PC-9 (cell line): ENCODE data around the gene RRP12. TPM values are rescaled to one million over a fixed set of nuclear protein-coding genes. Genes with fewer than 3 reads are reported as not detected.
A peak's percentile ranks its signal among the peaks of the same experiment; 100 is the strongest.

Experiments
- BruUV-seq: library from RNA; stranded (reverse); fragments of 400-500 nt; replicated peaks from 2 replicates; lab custom pipeline; 2021; lab: Mats Ljungman, UMichigan
- CTCF ChIA-PET: fragments of 300-600 bp; sonication (Branson Sonifier 250); formaldehyde crosslinking; loops from one replicate; lab custom pipeline; 2022; ENCODE audit warnings: antibody characterized with exemption; lab: Charles Lee
- POLR2A ChIA-PET: fragments of 300-600 bp; sonication (Branson Sonifier 250); formaldehyde crosslinking; loops from one replicate; lab custom pipeline; 2022; ENCODE audit warnings: antibody characterized with exemption; ENCODE audit not compliant: unreplicated experiment; lab: Charles Lee
- DNase-seq, 2 experiments: peaks; one replicate each; pipeline versions ENCODE4 v3.0.0 to v3.0.0-alpha.2; 2015 to 2022; ENCODE audit warnings: mixed read lengths in 1 of 2
- H2AFZ ChIP-seq: fragments of 200-600 bp; sonication (generic); 2 replicates; pipeline ENCODE4 v1.8.1; 2017; ENCODE audit warnings: antibody characterized with exemption
- H3F3A ChIP-seq: fragments of 200-600 bp; sonication (generic); 2 replicates; pipeline ENCODE4 v1.8.1; 2017; ENCODE audit warnings: antibody characterized with exemption, mild to moderate bottlenecking, low read depth; ENCODE audit not compliant: insufficient read depth
- H3K27ac ChIP-seq: fragments of 200-600 bp; sonication (generic); 2 replicates; pipeline ENCODE4 v1.6.1; 2016; ENCODE audit warnings: mixed run types
- H3K27me3 ChIP-seq: fragments of 200-600 bp; sonication (generic); 2 replicates; pipeline ENCODE4 v1.6.1; 2016; ENCODE audit warnings: low read depth, mixed run types; ENCODE audit not compliant: insufficient read depth
- H3K36me3 ChIP-seq: fragments of 200-600 bp; sonication (generic); 2 replicates; pipeline ENCODE4 v1.6.1; 2016; ENCODE audit warnings: low read depth, mixed run types
- H3K4me1 ChIP-seq: fragments of 200-600 bp; sonication (generic); replicated peaks from 2 replicates; pipeline ENCODE4 v1.6.1; 2016; ENCODE audit warnings: mixed run types; ENCODE audit not compliant: insufficient read depth
- H3K4me2 ChIP-seq: fragments of 200-600 bp; sonication (generic); 2 replicates; pipeline ENCODE4 v1.6.1; 2017; ENCODE audit warnings: mixed run types
- H3K4me3 ChIP-seq: fragments of 200-600 bp; sonication (generic); 2 replicates; pipeline ENCODE4 v1.6.1; 2016; ENCODE audit warnings: mixed run types
- H3K79me2 ChIP-seq: fragments of 200-600 bp; sonication (generic); 2 replicates; pipeline ENCODE4 v1.6.1; 2017; ENCODE audit warnings: low read depth, mixed run types
- H3K9me2 ChIP-seq: fragments of 200-600 bp; sonication (generic); 2 replicates; pipeline ENCODE4 v1.8.1; 2017; ENCODE audit warnings: mild to moderate bottlenecking; ENCODE audit not compliant: insufficient read depth
- H3K9me3 ChIP-seq: fragments of 200-600 bp; sonication (generic); 2 replicates; pipeline ENCODE4 v1.8.1; 2016; ENCODE audit warnings: low read depth; ENCODE audit not compliant: insufficient read depth
- H4K20me1 ChIP-seq: fragments of 200-600 bp; sonication (generic); 2 replicates; pipeline ENCODE4 v1.8.1; 2017; ENCODE audit not compliant: insufficient read depth
- CTCF ChIP-seq: fragments of 200-600 bp; sonication (generic); conservative IDR thresholded peaks from 2 replicates; pipeline ENCODE4 v1.6.1; 2017; ENCODE audit warnings: mixed run types, antibody characterized with exemption, mild to moderate bottlenecking, moderate library complexity
- EZH2 ChIP-seq: fragments of 200-600 bp; sonication (generic); IDR thresholded peaks from 2 replicates; pipeline ENCODE4 v1.8.0; 2017; ENCODE audit warnings: antibody characterized with exemption, low read depth
- intact Hi-C: fragments of 100-400 bp; cut with micrococcal nuclease; formaldehyde crosslinking; loops from one replicate; pipeline ENCODE4 v1.10.0; 2022; ENCODE audit not compliant: unreplicated experiment
- total RNA-seq: library from RNA; stranded (reverse); gene quantifications from 2 replicates; pipeline ENCODE4 v1.2.3, GENCODE V29; 2021

RRP12 gene
- total RNA-seq, 1 experiment from 2014 or later: 34.3 TPM

GRCh38 chr10:97341416-97341815 is 59.7 kb downstream of the RRP12 start:
- intact Hi-C loops: no loop called here
- H3K9me3 ChIP-seq: no peaks in the 10 kb centered on the region
- H3K27me3 ChIP-seq: no peaks in the 10 kb centered on the region
- ChIA-PET POLR2A (no interaction called here), CTCF (no interaction called here)
- peaks cover 15% of the 10 kb centered on the region; the same call in 1 of the 2 replicates for H3F3A ChIP-seq
- H4K20me1 ChIP-seq: no peaks in the 10 kb centered on the region
- no peaks in the 10 kb centered on the region for H3K79me2 ChIP-seq
- H3K36me3 ChIP-seq: no peaks in the 10 kb centered on the region
- DNase-seq: no peak
- no TSS peak for BruUV-seq
- no peak overlapping the region for H3K4me2 ChIP-seq
- no peaks in the 10 kb centered on the region for H3K9me2 ChIP-seq
- TF ChIP-seq EZH2: no peak
- no peak for TF ChIP-seq CTCF
- H3K27ac ChIP-seq: no peak overlapping the region
- H3K4me1 ChIP-seq: peaks cover 18% of the 10 kb centered on the region
- no peak overlapping the region for H2AFZ ChIP-seq
- H3K4me3 ChIP-seq: no peak overlapping the region

- Histone ChIP-seq H3F3A (peaks cover 20% of the 10 kb centered on the region; the same call in 1 of the 2 replicates), H3K9me3 (no peaks in the 10 kb centered on the region), H2AFZ (no peak overlapping the region), H3K4me2 (peak overlapping the region; percentile 70), H3K4me1 (peaks cover 24% of the 10 kb centered on the region), H3K79me2 (peaks cover 8% of the 10 kb centered on the region), H3K36me3 (no peaks in the 10 kb centered on the region), H4K20me1 (no peaks in the 10 kb centered on the region), H3K4me3 (no peak overlapping the region), H3K27ac (no peak overlapping the region), H3K27me3 (no peaks in the 10 kb centered on the region), H3K9me2 (no peaks in the 10 kb centered on the region)
- CTCF ChIA-PET: no interaction called here
- no peak for DNase-seq
- TF ChIP-seq EZH2 (no peak), CTCF (no peak)
- POLR2A ChIA-PET: no interaction called here
- intact Hi-C loops: no loop called here
- BruUV-seq: no TSS peak
These were observed 63.1 kb downstream of the RRP12 start for GRCh38 chr10:97338041-97338440.

- CTCF ChIA-PET: no interaction called here
- Histone ChIP-seq H4K20me1 (peaks cover 3% of the 10 kb centered on the region; the same call in 1 of the 2 replicates), H3K36me3 (no peaks in the 10 kb centered on the region), H2AFZ (no peak overlapping the region), H3K4me2 (peak overlapping the region; percentile 70), H3F3A (peaks cover 20% of the 10 kb centered on the region; the same call in 1 of the 2 replicates), H3K79me2 (peaks cover 16% of the 10 kb centered on the region), H3K27me3 (no peaks in the 10 kb centered on the region), H3K9me3 (no peaks in the 10 kb centered on the region), H3K27ac (peak overlapping the region; percentile 70), H3K4me1 (peaks cover 27% of the 10 kb centered on the region), H3K4me3 (peak overlapping the region; percentile 16; the same call in 1 of the 2 replicates), H3K9me2 (no peaks in the 10 kb centered on the region)
- POLR2A ChIA-PET: no interaction called here
- intact Hi-C loops: no loop called here
- TF ChIP-seq CTCF: no peak
- no TSS peak for BruUV-seq
- peak; percentile 63 to 87 for DNase-seq
These were observed 64.0 kb downstream of the RRP12 start for GRCh38 chr10:97336942-97337831.
